ENCODE measurements around the gene PRKAR2B.
"Not testable (repeated sequence)": the region's sequence is repeated elsewhere in the genome, so short reads cannot be mapped to it uniquely, and the experiment has no call there.

Gene PRKAR2B

GRCh38 chr7:107045980-107046379 is 1.5 kb downstream of the PRKAR2B start:
- H3K4me3 ChIP-seq (ENCODE audit: low read depth in 1 of 5, low read length in 5 of 5): peak overlapping the region; percentile 89 to 100 (median 95)
- peak overlapping the region; percentile 92 for H3K27ac ChIP-seq (ENCODE audit: low read depth, low read length)
- peaks cover 0 to 46% (median 32%) of the 10 kb centered on the region in 5 donors for H3K4me1 ChIP-seq (ENCODE audit: control insufficient read depth in 5 of 5, insufficient read depth in 5 of 5, low read length in 5 of 5)
- no peaks in the 10 kb centered on the region for H3K27me3 ChIP-seq (ENCODE audit: control insufficient read depth in 5 of 5, insufficient read depth in 4 of 5, low read length in 5 of 5)
- peak overlapping the region; percentile 76 to 94 (median 88) for H3K9ac ChIP-seq (ENCODE audit: low read length in 5 of 5)
- no peaks in the 10 kb centered on the region for H3K36me3 ChIP-seq (ENCODE audit: control insufficient read depth in 5 of 5, insufficient read depth in 5 of 5, low read length in 5 of 5)
- no peaks in the 10 kb centered on the region for H3K9me3 ChIP-seq (ENCODE audit: control insufficient read depth in 5 of 5, low read length in 5 of 5)

- H3K9me3 ChIP-seq (ENCODE audit: control insufficient read depth in 5 of 5, low read length in 5 of 5): no peaks in the 10 kb centered on the region
- H3K36me3 ChIP-seq (ENCODE audit: control insufficient read depth in 5 of 5, insufficient read depth in 5 of 5, low read length in 5 of 5): no peaks in the 10 kb centered on the region
- H3K4me3 ChIP-seq (ENCODE audit: low read depth in 1 of 5, low read length in 5 of 5): peak overlapping the region; percentile 89 to 100 (median 95)
- peaks cover 0 to 51% (median 32%) of the 10 kb centered on the region in 5 donors for H3K4me1 ChIP-seq (ENCODE audit: control insufficient read depth in 5 of 5, insufficient read depth in 5 of 5, low read length in 5 of 5)
- H3K27me3 ChIP-seq (ENCODE audit: control insufficient read depth in 5 of 5, insufficient read depth in 4 of 5, low read length in 5 of 5): no peaks in the 10 kb centered on the region
- peak overlapping the region in 3 of 5 donors; percentile 76 to 94 (median 91) for H3K9ac ChIP-seq (ENCODE audit: low read length in 5 of 5)
- peak overlapping the region; percentile 92 for H3K27ac ChIP-seq (ENCODE audit: low read depth, low read length)
These were observed 2.2 kb downstream of the PRKAR2B start for GRCh38 chr7:107046491-107047259.

- peak overlapping the region; percentile 71 for H3K27ac ChIP-seq (ENCODE audit: low read depth, low read length)
- peak overlapping the region; percentile 10 to 100 (median 95) for H3K4me3 ChIP-seq (ENCODE audit: low read depth in 1 of 5, low read length in 5 of 5)
- H3K4me1 ChIP-seq (ENCODE audit: control insufficient read depth in 5 of 5, insufficient read depth in 5 of 5, low read length in 5 of 5): peaks cover 0 to 54% (median 32%) of the 10 kb centered on the region in 5 donors
These were observed 3.6 kb downstream of the PRKAR2B start for GRCh38 chr7:107047902-107048782.

GRCh38 chr7:107048783-107049418 is 4.4 kb downstream of the PRKAR2B start:
- Histone ChIP-seq H3K9ac (ENCODE audit: low read length in 5 of 5) (no peak overlapping the region), H3K4me3 (ENCODE audit: low read depth in 1 of 5, low read length in 5 of 5) (peak overlapping the region in 1 of 5 donors; percentile 11), H3K36me3 (ENCODE audit: control insufficient read depth in 5 of 5, insufficient read depth in 5 of 5, low read length in 5 of 5) (no peaks in the 10 kb centered on the region), H3K4me1 (ENCODE audit: control insufficient read depth in 5 of 5, insufficient read depth in 5 of 5, low read length in 5 of 5) (peaks cover 0 to 53% (median 31%) of the 10 kb centered on the region in 5 donors), H3K9me3 (ENCODE audit: control insufficient read depth in 5 of 5, low read length in 5 of 5) (no peaks in the 10 kb centered on the region), H3K27ac (ENCODE audit: low read depth, low read length) (peak overlapping the region; percentile 71), H3K27me3 (ENCODE audit: control insufficient read depth in 5 of 5, insufficient read depth in 4 of 5, low read length in 5 of 5) (no peaks in the 10 kb centered on the region)

More at GRCh38 chr7:107047902-107048782, 3.6 kb downstream of the PRKAR2B start:
- Histone ChIP-seq H3K36me3 (ENCODE audit: control insufficient read depth in 5 of 5, insufficient read depth in 5 of 5, low read length in 5 of 5) (no peaks in the 10 kb centered on the region), H3K9ac (ENCODE audit: low read length in 5 of 5) (peak overlapping the region in 2 of 5 donors; percentile 33 to 51), H3K27me3 (ENCODE audit: control insufficient read depth in 5 of 5, insufficient read depth in 4 of 5, low read length in 5 of 5) (no peaks in the 10 kb centered on the region), H3K9me3 (ENCODE audit: control insufficient read depth in 5 of 5, low read length in 5 of 5) (no peaks in the 10 kb centered on the region)

- Histone ChIP-seq H3K27me3 (ENCODE audit: control insufficient read depth in 5 of 5, insufficient read depth in 4 of 5, low read length in 5 of 5) (no peaks in the 10 kb centered on the region), H3K9me3 (ENCODE audit: control insufficient read depth in 5 of 5, low read length in 5 of 5) (no peaks in the 10 kb centered on the region), H3K4me3 (ENCODE audit: low read depth in 1 of 5, low read length in 5 of 5) (no peak overlapping the region), H3K27ac (ENCODE audit: low read depth, low read length) (peak overlapping the region; percentile 71), H3K9ac (ENCODE audit: low read length in 5 of 5) (no peak overlapping the region), H3K36me3 (ENCODE audit: control insufficient read depth in 5 of 5, insufficient read depth in 5 of 5, low read length in 5 of 5) (no peaks in the 10 kb centered on the region), H3K4me1 (ENCODE audit: control insufficient read depth in 5 of 5, insufficient read depth in 5 of 5, low read length in 5 of 5) (peaks cover 0 to 50% (median 29%) of the 10 kb centered on the region in 5 donors)
These were observed 5.0 kb downstream of the PRKAR2B start for GRCh38 chr7:107049480-107049879.

- H3K4me1 ChIP-seq (ENCODE audit: control insufficient read depth in 5 of 5, insufficient read depth in 5 of 5, low read length in 5 of 5): peaks cover 0 to 50% (median 29%) of the 10 kb centered on the region in 5 donors
- H3K27me3 ChIP-seq (ENCODE audit: control insufficient read depth in 5 of 5, insufficient read depth in 4 of 5, low read length in 5 of 5): no peaks in the 10 kb centered on the region
- no peaks in the 10 kb centered on the region for H3K9me3 ChIP-seq (ENCODE audit: control insufficient read depth in 5 of 5, low read length in 5 of 5)
- H3K36me3 ChIP-seq (ENCODE audit: control insufficient read depth in 5 of 5, insufficient read depth in 5 of 5, low read length in 5 of 5): no peaks in the 10 kb centered on the region
- no peak overlapping the region for H3K9ac ChIP-seq (ENCODE audit: low read length in 5 of 5)
- peak overlapping the region; percentile 71 for H3K27ac ChIP-seq (ENCODE audit: low read depth, low read length)
- H3K4me3 ChIP-seq (ENCODE audit: low read depth in 1 of 5, low read length in 5 of 5): no peak overlapping the region
These were observed 5.5 kb downstream of the PRKAR2B start for GRCh38 chr7:107049971-107050532.

- Histone ChIP-seq H3K4me1 (ENCODE audit: control insufficient read depth in 5 of 5, insufficient read depth in 5 of 5, low read length in 5 of 5) (peaks cover 0 to 39% (median 21%) of the 10 kb centered on the region in 5 donors), H3K27ac (ENCODE audit: low read depth, low read length) (peak overlapping the region; percentile 65), H3K27me3 (ENCODE audit: control insufficient read depth in 5 of 5, insufficient read depth in 4 of 5, low read length in 5 of 5) (no peaks in the 10 kb centered on the region), H3K4me3 (ENCODE audit: low read depth in 1 of 5, low read length in 5 of 5) (no peak overlapping the region), H3K36me3 (ENCODE audit: control insufficient read depth in 5 of 5, insufficient read depth in 5 of 5, low read length in 5 of 5) (no peaks in the 10 kb centered on the region), H3K9ac (ENCODE audit: low read length in 5 of 5) (no peak overlapping the region), H3K9me3 (ENCODE audit: control insufficient read depth in 5 of 5, low read length in 5 of 5) (no peaks in the 10 kb centered on the region)
These were observed 6.9 kb downstream of the PRKAR2B start for GRCh38 chr7:107051376-107051775.

GRCh38 chr7:107054965-107055364 is 10.5 kb downstream of the PRKAR2B start:
- H3K4me1 ChIP-seq (ENCODE audit: control insufficient read depth in 5 of 5, insufficient read depth in 5 of 5, low read length in 5 of 5): peaks cover 0 to 17% (median 8%) of the 10 kb centered on the region in 5 donors
- H3K27me3 ChIP-seq (ENCODE audit: control insufficient read depth in 5 of 5, insufficient read depth in 4 of 5, low read length in 5 of 5); H3K27ac ChIP-seq (ENCODE audit: low read depth, low read length); H3K36me3 ChIP-seq (ENCODE audit: control insufficient read depth in 5 of 5, insufficient read depth in 5 of 5, low read length in 5 of 5); H3K9ac ChIP-seq (ENCODE audit: low read length in 5 of 5); H3K4me3 ChIP-seq (ENCODE audit: low read depth in 1 of 5, low read length in 5 of 5); H3K9me3 ChIP-seq (ENCODE audit: control insufficient read depth in 5 of 5, low read length in 5 of 5): not testable (repeated sequence)

GRCh38 chr7:107056058-107056457 is 11.6 kb downstream of the PRKAR2B start:
- not testable (repeated sequence) for H3K27ac ChIP-seq (ENCODE audit: low read depth, low read length); H3K9me3 ChIP-seq (ENCODE audit: control insufficient read depth in 5 of 5, low read length in 5 of 5); H3K36me3 ChIP-seq (ENCODE audit: control insufficient read depth in 5 of 5, insufficient read depth in 5 of 5, low read length in 5 of 5); H3K27me3 ChIP-seq (ENCODE audit: control insufficient read depth in 5 of 5, insufficient read depth in 4 of 5, low read length in 5 of 5); H3K4me3 ChIP-seq (ENCODE audit: low read depth in 1 of 5, low read length in 5 of 5); H3K9ac ChIP-seq (ENCODE audit: low read length in 5 of 5)
- peaks cover 0 to 12% (median 4%) of the 10 kb centered on the region in 5 donors for H3K4me1 ChIP-seq (ENCODE audit: control insufficient read depth in 5 of 5, insufficient read depth in 5 of 5, low read length in 5 of 5)
